Mucosa of rectum (tissue), 2 donors: ENCODE measurements around the gene GIPC3.

ENCODE experiments used
- H3K27ac ChIP-seq, 2 donors: one replicate each; pipeline ENCODE4 v1.7.0; 2013; ENCODE audit warnings: inconsistent platforms in 2 of 2, low read depth in 2 of 2, low read length in 2 of 2
- H3K27me3 ChIP-seq, 2 donors: one replicate each; pipeline ENCODE4 v1.7.0; 2013; ENCODE audit warnings: low read length in 2 of 2; ENCODE audit not compliant: control insufficient read depth in 2 of 2, insufficient read depth in 2 of 2
- H3K36me3 ChIP-seq, 2 donors: one replicate each; pipeline ENCODE4 v1.7.0; 2013; ENCODE audit warnings: low read length in 2 of 2; ENCODE audit not compliant: control insufficient read depth in 2 of 2, insufficient read depth in 2 of 2
- H3K4me1 ChIP-seq, 2 donors: one replicate each; pipeline ENCODE4 v1.7.0; 2013; ENCODE audit warnings: low read length in 2 of 2, mild to moderate bottlenecking in 1 of 2; ENCODE audit not compliant: control insufficient read depth in 2 of 2, insufficient read depth in 2 of 2
- H3K4me3 ChIP-seq, 2 donors: one replicate each; pipeline ENCODE4 v1.7.0; 2013; ENCODE audit warnings: low read length in 2 of 2
- H3K9ac ChIP-seq, 2 donors: one replicate each; pipeline ENCODE4 v1.7.0; 2013; ENCODE audit warnings: low read length in 2 of 2, low read depth in 1 of 2, mild to moderate bottlenecking in 1 of 2
- H3K9me3 ChIP-seq, 2 donors: one replicate each; pipeline ENCODE4 v1.7.0; 2013; ENCODE audit warnings: low read length in 2 of 2; ENCODE audit not compliant: control insufficient read depth in 2 of 2
- donor health status: healthy.
- donor health status: Normal muscosa, but diverticular disease.

Gene GIPC3

GRCh38 chr19:3585301-3586126, at the start of gene GIPC3:
TSS of gene GIPC3 (plus strand) at chr19:3585478. CDS start at chr19:3585598, 120 bp downstream.
- H3K27me3 ChIP-seq, result peaks cover 3 to 5% of the 10 kb centered on the region in 2 donors
- no peak within 1 kb of the TSS for H3K9ac ChIP-seq
- peak within 1 kb of the TSS; percentile 20 to 41 for H3K4me3 ChIP-seq
- H3K9me3 ChIP-seq, result no peaks in the 10 kb centered on the region
- H3K27ac ChIP-seq, result no peak within 1 kb of the TSS
- peaks cover 0 to 4% of the 10 kb centered on the region in 2 donors for H3K4me1 ChIP-seq
- H3K36me3 ChIP-seq, result no peaks in the 10 kb centered on the region

- Histone ChIP-seq H3K36me3 (peaks cover 32 to 44% of the 10 kb centered on the region in 2 donors), H3K9me3 (no peaks in the 10 kb centered on the region)
Measured at GRCh38 chr19:3535563-3535965, 49.7 kb upstream of the GIPC3 start.

GRCh38 chr19:3535981-3536380, 49.3 kb upstream of the GIPC3 start:
- H3K9me3 ChIP-seq, result no peaks in the 10 kb centered on the region
- H3K4me3 ChIP-seq, result no peak overlapping the region
- H3K36me3 ChIP-seq, result peaks cover 32 to 41% of the 10 kb centered on the region in 2 donors
- no peak overlapping the region for H3K27ac ChIP-seq
- H3K4me1 ChIP-seq, result no peaks in the 10 kb centered on the region
- H3K9ac ChIP-seq, result no peak overlapping the region
- no peaks in the 10 kb centered on the region for H3K27me3 ChIP-seq

More at GRCh38 chr19:3535563-3535965, 49.7 kb upstream of the GIPC3 start:
- Histone ChIP-seq H3K9ac (no peak overlapping the region), H3K4me1 (no peaks in the 10 kb centered on the region), H3K27ac (no peak overlapping the region), H3K4me3 (no peak overlapping the region), H3K27me3 (no peaks in the 10 kb centered on the region)

GRCh38 chr19:3536429-3537100, 48.7 kb upstream of the GIPC3 start:
- Histone ChIP-seq H3K4me1 (no peaks in the 10 kb centered on the region), H3K27ac (no peak overlapping the region), H3K9me3 (no peaks in the 10 kb centered on the region), H3K4me3 (no peak overlapping the region), H3K27me3 (no peaks in the 10 kb centered on the region), H3K9ac (no peak overlapping the region), H3K36me3 (peaks cover 32 to 39% of the 10 kb centered on the region in 2 donors)

GRCh38 chr19:3537101-3537437, 48.2 kb upstream of the GIPC3 start:
- no peak overlapping the region for H3K9ac ChIP-seq
- H3K36me3 ChIP-seq, result peaks cover 31 to 34% of the 10 kb centered on the region in 2 donors
- no peak overlapping the region for H3K27ac ChIP-seq
- no peaks in the 10 kb centered on the region for H3K27me3 ChIP-seq
- no peaks in the 10 kb centered on the region for H3K9me3 ChIP-seq
- H3K4me3 ChIP-seq, result no peak overlapping the region
- H3K4me1 ChIP-seq, result no peaks in the 10 kb centered on the region

GRCh38 chr19:3537438-3538240, 47.6 kb upstream of the GIPC3 start:
- Histone ChIP-seq H3K4me3 (no peak overlapping the region), H3K9ac (no peak overlapping the region), H3K27ac (no peak overlapping the region), H3K36me3 (peaks cover 25 to 29% of the 10 kb centered on the region in 2 donors), H3K4me1 (no peaks in the 10 kb centered on the region), H3K9me3 (no peaks in the 10 kb centered on the region), H3K27me3 (no peaks in the 10 kb centered on the region)

GRCh38 chr19:3538258-3538929, 46.9 kb upstream of the GIPC3 start:
- H3K9me3 ChIP-seq, result no peaks in the 10 kb centered on the region
- peaks cover 18 to 23% of the 10 kb centered on the region in 2 donors for H3K36me3 ChIP-seq
- H3K27me3 ChIP-seq, result no peaks in the 10 kb centered on the region
- H3K4me1 ChIP-seq, result no peaks in the 10 kb centered on the region
- no peak overlapping the region for H3K27ac ChIP-seq
- no peak overlapping the region for H3K9ac ChIP-seq
- H3K4me3 ChIP-seq, result no peak overlapping the region

- no peak within 1 kb of the TSS for H3K4me3 ChIP-seq
- H3K4me1 ChIP-seq, result no peaks in the 10 kb centered on the region
- no peaks in the 10 kb centered on the region for H3K9me3 ChIP-seq
- peaks cover 14 to 18% of the 10 kb centered on the region in 2 donors for H3K36me3 ChIP-seq
- no peak within 1 kb of the TSS for H3K9ac ChIP-seq
- H3K27me3 ChIP-seq, result no peaks in the 10 kb centered on the region
- H3K27ac ChIP-seq, result no peak within 1 kb of the TSS
Measured at GRCh38 chr19:3538965-3539755, 46.1 kb upstream of the GIPC3 start, which contains the start of gene TEKTIP1. TSS of gene TEKTIP1 (plus strand) at chr19:3539174. CDS start at chr19:3539178, 4 bp downstream.

- Histone ChIP-seq H3K9ac (no peak overlapping the region), H3K4me3 (no peak overlapping the region), H3K36me3 (peaks cover 9 to 14% of the 10 kb centered on the region in 2 donors), H3K9me3 (no peaks in the 10 kb centered on the region), H3K4me1 (no peaks in the 10 kb centered on the region), H3K27me3 (no peaks in the 10 kb centered on the region), H3K27ac (no peak overlapping the region)
Measured at GRCh38 chr19:3539756-3540118, 45.5 kb upstream of the GIPC3 start.
